Keratinocyte (primary cell): Measurements from ENCODE around the gene KLHDC7B. TPM values are rescaled to one million over a fixed set of nuclear protein-coding genes. Genes with fewer than 3 reads are reported as not detected.

Source experiments
- DNase-seq: peaks from one replicate; pipeline ENCODE4 v3.0.0-alpha.2; 2011; ENCODE audit warnings: low read depth, missing footprints, low spot score
- FAIRE-seq: peaks from 2 replicates; lab custom pipeline; 2011; peaks lifted over from hg19 to GRCh38; lab: Jason Lieb, UNC
- H2AFZ ChIP-seq: 2 replicates; pipeline ENCODE4 v1.6.0; 2012; ENCODE audit warnings: low read length, control low read depth, inconsistent platforms; ENCODE audit not compliant: control insufficient read depth
- H3K27ac ChIP-seq: 2 replicates; pipeline ENCODE4 v1.5.1; 2011; ENCODE audit warnings: low read length; ENCODE audit not compliant: control insufficient read depth, insufficient read depth
- H3K27me3 ChIP-seq: 3 replicates; pipeline ENCODE4 v1.6.0; 2011; ENCODE audit warnings: low read length; ENCODE audit not compliant: control insufficient read depth, insufficient read depth; ENCODE audit errors: extremely low read depth
- H3K36me3 ChIP-seq, 2 experiments: 2 replicates in 1 of 2; 3 replicates in 1 of 2; pipeline ENCODE4 v1.5.1; 2011; ENCODE audit warnings: low read length in 2 of 2, mild to moderate bottlenecking in 1 of 2; ENCODE audit not compliant: control insufficient read depth in 2 of 2, insufficient read depth in 2 of 2; ENCODE audit errors: extremely low read depth in 1 of 2
- H3K4me1 ChIP-seq: 3 replicates; pipeline ENCODE4 v1.5.1; 2011; ENCODE audit warnings: low read length; ENCODE audit not compliant: control insufficient read depth, insufficient read depth; ENCODE audit errors: extremely low read depth
- H3K4me2 ChIP-seq: 3 replicates; pipeline ENCODE4 v1.6.0; 2011; ENCODE audit warnings: low read depth, low read length; ENCODE audit not compliant: control insufficient read depth, insufficient read depth; ENCODE audit errors: extremely low read depth
- H3K4me3 ChIP-seq, 3 experiments: fragments of 200-600 bp in 1 of 3; sonication (generic) in 1 of 3; 2 replicates in 2 of 3; 3 replicates in 1 of 3; pipeline ENCODE4 v1.5.1; 2011 to 2016; ENCODE audit warnings: low read length in 3 of 3, mild to moderate bottlenecking in 3 of 3, control low read depth in 2 of 3, inconsistent platforms in 1 of 3, low read depth in 1 of 3, mixed read lengths in 1 of 3, mixed run types in 1 of 3, moderate library complexity in 1 of 3; ENCODE audit not compliant: control insufficient read depth in 2 of 3, insufficient read depth in 2 of 3; ENCODE audit errors: extremely low read depth in 1 of 3
- H3K79me2 ChIP-seq: 2 replicates; pipeline ENCODE4 v1.6.0; 2012; ENCODE audit warnings: low read length; ENCODE audit not compliant: control insufficient read depth, insufficient read depth
- H3K9ac ChIP-seq: 3 replicates; pipeline ENCODE4 v1.6.0; 2011; ENCODE audit warnings: low read length; ENCODE audit not compliant: control insufficient read depth, insufficient read depth; ENCODE audit errors: extremely low read depth
- H3K9me1 ChIP-seq: 3 replicates; pipeline ENCODE4 v1.6.0; 2011; ENCODE audit warnings: low read length; ENCODE audit not compliant: control insufficient read depth, insufficient read depth; ENCODE audit errors: extremely low read depth
- H3K9me3 ChIP-seq: 2 replicates; pipeline ENCODE4 v1.5.1; 2012; ENCODE audit warnings: low read depth, low read length; ENCODE audit not compliant: control insufficient read depth
- H4K20me1 ChIP-seq: 3 replicates; pipeline ENCODE4 v1.6.0; 2011; ENCODE audit warnings: low read length; ENCODE audit not compliant: control insufficient read depth, insufficient read depth; ENCODE audit errors: extremely low read depth
- CTCF ChIP-seq, 3 experiments: IDR thresholded peaks in 1 of 3; conservative IDR thresholded peaks in 1 of 3; optimal IDR thresholded peaks in 1 of 3; 2 replicates in 2 of 3; 3 replicates in 1 of 3; pipeline versions ENCODE3 to v1.5.1; 2011; ENCODE audit warnings: low read length in 3 of 3, mild to moderate bottlenecking in 3 of 3, moderate library complexity in 2 of 3, control low read depth in 1 of 3, inconsistent platforms in 1 of 3; ENCODE audit not compliant: insufficient read depth in 2 of 3; ENCODE audit errors: extremely low read depth in 1 of 3
- EZH2 ChIP-seq: IDR thresholded peaks from one replicate; pipeline ENCODE4 v1.6.1; 2012; ENCODE audit warnings: inconsistent platforms, mild to moderate bottlenecking, low read length, moderate library complexity
- dilution Hi-C: fragments of 300-500 bp; cut with MboI; formaldehyde crosslinking; loops from one replicate; pipeline ENCODE4 v1.7.0; 2020; ENCODE audit warnings: low sequenced_read_pairs; ENCODE audit not compliant: extremely low pct_ligation_motif_present
- polyA plus RNA-seq, 5 experiments: library from polyadenylated mRNA; depleted of rRNA in 3 of 5; stranded (reverse) in 3 of 5; stranded (forward) in 1 of 5; unstranded in 1 of 5; fragments of >200 nt; gene quantifications; 1 replicate in 1 of 5; 2 replicates in 3 of 5; 3 replicates in 1 of 5; pipeline versions ENCODE4 v1.2.1 to v1.2.3, GENCODE V29; 2011 to 2012; ENCODE audit warnings: missing spikeins in 2 of 5, low read depth in 1 of 5, low replicate concordance in 1 of 5

The KLHDC7B gene
- polyA plus RNA-seq, 1 donor (not counting 4 experiments of a cell fraction or from before 2014, with no cell fraction given) = 0.01 TPM

- Histone ChIP-seq H3K27me3 (no peaks in the 10 kb centered on the region), H3K36me3 (no peaks in the 10 kb centered on the region), H4K20me1 (no peaks in the 10 kb centered on the region), H3K4me2 (no peak overlapping the region), H2AFZ (no peak overlapping the region), H3K9me3 (no peaks in the 10 kb centered on the region), H3K4me1 (peaks cover 10% of the 10 kb centered on the region), H3K27ac (no peak overlapping the region), H3K4me3 (no peak overlapping the region), H3K9me1 (no peaks in the 10 kb centered on the region), H3K79me2 (peaks cover 12% of the 10 kb centered on the region), H3K9ac (no peak overlapping the region)
- TF ChIP-seq CTCF (optimal IDR thresholded peaks at IDR 0.05 in 1 of 3, IDR thresholded peaks at IDR 0.05 in 1 of 3, conservative IDR thresholded peaks at IDR 0.05 in 1 of 3; ENCODE audit: extremely low read depth in 1 of 3, insufficient read depth in 2 of 3, low read length in 3 of 3) (no peak), EZH2 (no peak)
- dilution Hi-C loops = no loop called here
- no peak for DNase-seq
- no peak for FAIRE-seq
Measured at GRCh38 chr22:50586416-50586815, 40.7 kb downstream of the KLHDC7B start.

- dilution Hi-C loops = no loop called here
- no peak for FAIRE-seq
- no peak overlapping the region for H3K4me2 ChIP-seq
Measured at GRCh38 chr22:50587407-50587806, 41.7 kb downstream of the KLHDC7B start.

More at GRCh38 chr22:50587407-50587806, 41.7 kb downstream of the KLHDC7B start:
- Histone ChIP-seq H3K79me2 (peaks cover 4% of the 10 kb centered on the region), H3K4me3 (no peak overlapping the region), H3K27ac (no peak overlapping the region), H3K27me3 (no peaks in the 10 kb centered on the region), H2AFZ (no peak overlapping the region), H3K9me3 (no peaks in the 10 kb centered on the region), H3K36me3 (no peaks in the 10 kb centered on the region), H4K20me1 (no peaks in the 10 kb centered on the region), H3K9ac (no peak overlapping the region), H3K9me1 (no peaks in the 10 kb centered on the region), H3K4me1 (peaks cover 5% of the 10 kb centered on the region)
- DNase-seq = no peak
- no peak for TF ChIP-seq CTCF (optimal IDR thresholded peaks at IDR 0.05 in 1 of 3, IDR thresholded peaks at IDR 0.05 in 1 of 3, conservative IDR thresholded peaks at IDR 0.05 in 1 of 3; ENCODE audit: extremely low read depth in 1 of 3, insufficient read depth in 2 of 3, low read length in 3 of 3)
- TF ChIP-seq EZH2 = no peak
